ENCODE measurements around the gene DNAJA1. TPM values are rescaled to one million over a fixed set of nuclear protein-coding genes. Genes with fewer than 3 reads are reported as not detected.

DNAJA1 gene
- total RNA-seq, 1 donor from 2014 or later = 180 TPM

DNA sequence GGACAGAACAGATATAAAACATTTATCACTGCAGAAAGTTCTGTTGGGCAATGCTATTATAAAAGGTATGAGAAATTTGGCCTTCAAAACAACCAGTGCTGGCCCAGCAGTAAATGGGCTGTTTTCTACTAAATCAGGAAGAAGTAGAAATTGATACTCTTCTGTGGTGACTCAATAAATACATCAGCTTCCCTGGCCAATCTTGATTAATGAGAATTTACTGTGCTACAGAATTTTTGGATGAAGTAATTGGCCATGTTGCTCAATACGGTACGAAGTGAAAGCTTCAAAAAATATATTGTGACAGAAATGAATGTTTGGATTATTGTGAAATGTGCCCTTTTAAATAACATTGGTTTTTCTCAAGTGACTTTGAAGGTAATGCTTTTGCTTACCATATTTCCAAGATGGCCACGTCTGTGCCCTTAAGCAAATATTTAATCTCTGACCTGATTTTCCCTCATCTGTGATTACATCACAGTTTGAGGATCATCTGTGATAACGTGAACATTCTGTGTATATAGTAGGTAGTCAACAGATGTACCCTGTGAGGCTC is 4.2 kb downstream of the DNAJA1 start:
- no peaks in the 10 kb centered on the region for H3K9me3 Mint-ChIP-seq
- peaks cover 18% of the 10 kb centered on the region for H3K4me1 Mint-ChIP-seq
- Histone ChIP-seq H3F3A (ENCODE audit: low read depth) (peaks cover 7% of the 10 kb centered on the region), H3K36me3 (peaks cover 39% of the 10 kb centered on the region), H3K79me2 (ENCODE audit: low read depth) (peaks cover 98% of the 10 kb centered on the region), H3K4me3 (no peak overlapping the region), H3K4me2 (peak overlapping the region; percentile 39), H2AFZ (replicated peaks) (no peak overlapping the region), H3K4me1 (peaks cover 7% of the 10 kb centered on the region), H3K27me3 (no peaks in the 10 kb centered on the region), H4K20me1 (ENCODE audit: low read depth) (peaks cover 86% of the 10 kb centered on the region), H3K9ac (no peak overlapping the region), H3K27ac (no peak overlapping the region), H3K9me3 (ENCODE audit: low read depth) (no peaks in the 10 kb centered on the region)
- TF ChIP-seq EZH2phosphoT487 (IDR thresholded peaks at IDR 0.05) = no peak
- TF ChIP-seq EZH2 (IDR thresholded peaks at IDR 0.05) = no peak
- TF ChIP-seq, protein P1, sequence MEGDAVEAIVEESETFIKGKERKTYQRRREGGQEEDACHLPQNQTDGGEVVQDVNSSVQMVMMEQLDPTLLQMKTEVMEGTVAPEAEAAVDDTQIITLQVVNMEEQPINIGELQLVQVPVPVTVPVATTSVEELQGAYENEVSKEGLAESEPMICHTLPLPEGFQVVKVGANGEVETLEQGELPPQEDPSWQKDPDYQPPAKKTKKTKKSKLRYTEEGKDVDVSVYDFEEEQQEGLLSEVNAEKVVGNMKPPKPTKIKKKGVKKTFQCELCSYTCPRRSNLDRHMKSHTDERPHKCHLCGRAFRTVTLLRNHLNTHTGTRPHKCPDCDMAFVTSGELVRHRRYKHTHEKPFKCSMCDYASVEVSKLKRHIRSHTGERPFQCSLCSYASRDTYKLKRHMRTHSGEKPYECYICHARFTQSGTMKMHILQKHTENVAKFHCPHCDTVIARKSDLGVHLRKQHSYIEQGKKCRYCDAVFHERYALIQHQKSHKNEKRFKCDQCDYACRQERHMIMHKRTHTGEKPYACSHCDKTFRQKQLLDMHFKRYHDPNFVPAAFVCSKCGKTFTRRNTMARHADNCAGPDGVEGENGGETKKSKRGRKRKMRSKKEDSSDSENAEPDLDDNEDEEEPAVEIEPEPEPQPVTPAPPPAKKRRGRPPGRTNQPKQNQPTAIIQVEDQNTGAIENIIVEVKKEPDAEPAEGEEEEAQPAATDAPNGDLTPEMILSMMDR (IDR thresholded peaks at IDR 0.05) = no peak
- H3K4me3 Mint-ChIP-seq = no peak overlapping the region
- H3K36me3 Mint-ChIP-seq = peaks cover 33% of the 10 kb centered on the region
- DNase-seq (ENCODE audit: low spot score) = no peak
- peaks cover 2% of the 10 kb centered on the region for H3K27me3 Mint-ChIP-seq (ENCODE audit: insufficient read depth, low read depth)
- no peak overlapping the region for H3K27ac Mint-ChIP-seq

DNA sequence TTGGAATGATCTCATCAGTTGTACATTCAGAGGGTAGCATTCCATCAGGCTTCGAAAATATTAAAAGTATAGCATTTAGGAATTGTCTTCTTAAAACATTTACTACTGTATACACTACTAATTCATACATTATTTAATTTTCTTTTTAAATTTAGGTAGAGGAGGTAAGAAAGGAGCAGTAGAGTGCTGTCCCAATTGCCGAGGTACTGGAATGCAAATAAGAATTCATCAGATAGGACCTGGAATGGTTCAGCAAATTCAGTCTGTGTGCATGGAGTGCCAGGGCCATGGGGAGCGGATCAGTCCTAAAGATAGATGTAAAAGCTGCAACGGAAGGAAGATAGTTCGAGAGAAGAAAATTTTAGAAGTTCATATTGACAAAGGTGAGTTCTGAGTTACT is 5.2 kb downstream of the DNAJA1 start:
- Histone ChIP-seq H3K4me2 (no peak overlapping the region), H3K27me3 (no peaks in the 10 kb centered on the region), H3K4me3 (no peak overlapping the region), H2AFZ (replicated peaks) (no peak overlapping the region), H3K9me3 (ENCODE audit: low read depth) (no peaks in the 10 kb centered on the region), H3K9ac (no peak overlapping the region), H3K4me1 (peaks cover 7% of the 10 kb centered on the region), H4K20me1 (ENCODE audit: low read depth) (peaks cover 93% of the 10 kb centered on the region), H3K36me3 (peaks cover 39% of the 10 kb centered on the region), H3F3A (ENCODE audit: low read depth) (peaks cover 16% of the 10 kb centered on the region), H3K27ac (no peak overlapping the region), H3K79me2 (ENCODE audit: low read depth) (peaks cover 98% of the 10 kb centered on the region)
- H3K27ac Mint-ChIP-seq = no peak overlapping the region
- H3K4me1 Mint-ChIP-seq = peaks cover 16% of the 10 kb centered on the region
- H3K4me3 Mint-ChIP-seq = no peak overlapping the region
- TF ChIP-seq EZH2phosphoT487 (IDR thresholded peaks at IDR 0.05) = no peak
- peaks cover 34% of the 10 kb centered on the region for H3K36me3 Mint-ChIP-seq
- H3K9me3 Mint-ChIP-seq = no peaks in the 10 kb centered on the region
- H3K27me3 Mint-ChIP-seq (ENCODE audit: insufficient read depth, low read depth) = no peaks in the 10 kb centered on the region
- DNase-seq (ENCODE audit: low spot score) = no peak

DNA sequence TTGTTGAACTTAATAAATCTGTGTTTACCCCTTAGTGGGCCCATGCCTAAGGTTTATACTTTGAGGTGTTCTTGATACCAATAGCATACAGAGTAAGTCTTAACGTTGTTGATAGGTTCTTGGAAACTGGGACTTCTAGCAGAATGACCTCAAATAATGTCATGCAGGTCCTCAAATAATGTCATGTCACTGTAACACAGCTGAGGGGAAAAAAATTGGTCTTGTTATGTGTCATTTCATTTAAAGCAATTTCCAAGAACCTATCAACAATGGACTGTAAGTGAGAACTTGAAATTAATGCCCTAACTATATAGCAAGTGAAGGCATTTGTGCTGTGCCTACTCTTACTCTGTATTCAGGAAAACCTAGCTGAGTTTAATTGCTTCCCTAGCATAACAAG is 7.2 kb downstream of the DNAJA1 start:
- Mint-ChIP-seq H3K27me3 (ENCODE audit: insufficient read depth, low read depth) (peaks cover 2% of the 10 kb centered on the region), H3K4me3 (no peak overlapping the region), H3K27ac (no peak overlapping the region), H3K36me3 (peaks cover 42% of the 10 kb centered on the region), H3K4me1 (peaks cover 5% of the 10 kb centered on the region), H3K9me3 (no peaks in the 10 kb centered on the region)
- TF ChIP-seq EZH2 (IDR thresholded peaks at IDR 0.05) (no peak), EZH2phosphoT487 (IDR thresholded peaks at IDR 0.05) (no peak)
- TF ChIP-seq, protein P1 (IDR thresholded peaks at IDR 0.05) = no peak
- no peaks in the 10 kb centered on the region for H3K9me3 ChIP-seq (ENCODE audit: low read depth)
- peaks cover 49% of the 10 kb centered on the region for H3K36me3 ChIP-seq
- H3K4me2 ChIP-seq = no peak overlapping the region
- no peak for DNase-seq (ENCODE audit: low spot score)
- peaks cover 78% of the 10 kb centered on the region for H3K79me2 ChIP-seq (ENCODE audit: low read depth)
- H3K9ac ChIP-seq = no peak overlapping the region
- H3F3A ChIP-seq (ENCODE audit: low read depth) = peaks cover 33% of the 10 kb centered on the region
- no peak overlapping the region for H3K27ac ChIP-seq
- no peaks in the 10 kb centered on the region for H3K4me1 ChIP-seq
- H2AFZ ChIP-seq (replicated peaks) = no peak overlapping the region
- H3K4me3 ChIP-seq = no peak overlapping the region
- no peaks in the 10 kb centered on the region for H3K27me3 ChIP-seq
- peaks cover 92% of the 10 kb centered on the region for H4K20me1 ChIP-seq (ENCODE audit: low read depth)

DNA sequence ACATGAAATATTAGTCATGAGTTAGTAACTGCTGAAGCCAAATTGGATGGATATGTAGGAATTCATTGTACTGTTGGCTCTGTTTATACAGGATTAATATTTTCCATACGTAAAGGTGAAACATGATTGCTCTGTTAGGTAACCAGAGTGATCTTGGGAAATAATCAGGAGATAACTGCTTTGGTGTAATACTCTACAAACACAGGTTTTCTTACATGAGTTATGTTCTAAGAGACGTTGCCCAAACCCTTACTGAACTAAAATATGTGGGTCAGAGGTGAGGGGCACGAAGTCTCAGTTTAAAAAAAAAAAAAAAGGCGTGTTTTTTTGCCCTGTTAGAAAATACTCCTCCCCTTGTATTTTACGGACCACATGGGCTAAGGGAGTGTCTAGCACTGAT is 7.8 kb downstream of the DNAJA1 start:
- H4K20me1 ChIP-seq (ENCODE audit: low read depth) = peaks cover 87% of the 10 kb centered on the region
- H2AFZ ChIP-seq (replicated peaks) = no peak overlapping the region
- H3K27ac ChIP-seq = no peak overlapping the region
- H3F3A ChIP-seq (ENCODE audit: low read depth) = peaks cover 36% of the 10 kb centered on the region
- Mint-ChIP-seq H3K9me3 (no peaks in the 10 kb centered on the region), H3K4me1 (peaks cover 5% of the 10 kb centered on the region), H3K27me3 (ENCODE audit: insufficient read depth, low read depth) (peaks cover 2% of the 10 kb centered on the region), H3K36me3 (peaks cover 45% of the 10 kb centered on the region), H3K4me3 (no peak overlapping the region), H3K27ac (no peak overlapping the region)
- no peaks in the 10 kb centered on the region for H3K9me3 ChIP-seq (ENCODE audit: low read depth)
- H3K36me3 ChIP-seq = peaks cover 49% of the 10 kb centered on the region
- peaks cover 72% of the 10 kb centered on the region for H3K79me2 ChIP-seq (ENCODE audit: low read depth)
- H3K4me2 ChIP-seq = no peak overlapping the region
- H3K9ac ChIP-seq = no peak overlapping the region
- no peaks in the 10 kb centered on the region for H3K4me1 ChIP-seq
- TF ChIP-seq EZH2phosphoT487 (IDR thresholded peaks at IDR 0.05) (no peak), EZH2 (IDR thresholded peaks at IDR 0.05) (no peak)
- TF ChIP-seq, protein P1 (IDR thresholded peaks at IDR 0.05) = no peak
- no peak for DNase-seq (ENCODE audit: low spot score)
- no peaks in the 10 kb centered on the region for H3K27me3 ChIP-seq
- no peak overlapping the region for H3K4me3 ChIP-seq

Data from neural progenitor cell (in vitro differentiated cells).